Urinary bladder (tissue), 4 donors: Measurements from ENCODE around the gene ZBTB20. TPM values are rescaled to one million over a fixed set of nuclear protein-coding genes. Genes with fewer than 3 reads are reported as not detected.
A peak's percentile ranks its signal among the peaks of the same experiment; 100 is the strongest.
"Not testable (repeated sequence)": the region's sequence is repeated elsewhere in the genome, so short reads cannot be mapped to it uniquely, and the experiment has no call there.

Source experiments
- DNase-seq: peaks from one replicate; pipeline ENCODE4 v3.0.0-alpha.2; 2015; ENCODE audit errors: extremely low spot score
- H3K27ac ChIP-seq: one replicate; pipeline ENCODE4 v1.5.1; 2013; ENCODE audit warnings: low read depth, mild to moderate bottlenecking, moderate library complexity
- H3K36me3 ChIP-seq: one replicate; pipeline ENCODE4 v1.6.1; 2013; ENCODE audit warnings: mild to moderate bottlenecking, moderate library complexity; ENCODE audit not compliant: insufficient read depth
- H3K4me1 ChIP-seq: one replicate; pipeline ENCODE4 v1.6.1; 2013; ENCODE audit warnings: mild to moderate bottlenecking, moderate library complexity; ENCODE audit not compliant: insufficient read depth
- H3K4me3 ChIP-seq: one replicate; pipeline ENCODE4 v1.5.1; 2013; ENCODE audit warnings: low read depth, low read length
- WGBS: extraction: QIAGEN DNeasy Blood & Tissue Kit; methylation state at CpG from one replicate; pipeline ENCODE4 v1.1.7; 2013; 5-methylcytosine and 5-hydroxymethylcytosine counted together
- polyA plus RNA-seq: library from polyadenylated mRNA; stranded (reverse); fragments of 200-250 nt; gene quantifications from one replicate; pipeline ENCODE4 v1.2.3, GENCODE V29; 2013
- total RNA-seq: library from RNA; depleted of rRNA; stranded (reverse); fragments of >200 nt; gene quantifications from one replicate; pipeline ENCODE4 v1.2.3, GENCODE V29; 2014
- donor health status: healthy with polysubstance abuse.
- donor health status: healthy.

The ZBTB20 gene
- total and polyA plus RNA-seq, 2 donors = 1.5 to 99.9 TPM

DNA sequence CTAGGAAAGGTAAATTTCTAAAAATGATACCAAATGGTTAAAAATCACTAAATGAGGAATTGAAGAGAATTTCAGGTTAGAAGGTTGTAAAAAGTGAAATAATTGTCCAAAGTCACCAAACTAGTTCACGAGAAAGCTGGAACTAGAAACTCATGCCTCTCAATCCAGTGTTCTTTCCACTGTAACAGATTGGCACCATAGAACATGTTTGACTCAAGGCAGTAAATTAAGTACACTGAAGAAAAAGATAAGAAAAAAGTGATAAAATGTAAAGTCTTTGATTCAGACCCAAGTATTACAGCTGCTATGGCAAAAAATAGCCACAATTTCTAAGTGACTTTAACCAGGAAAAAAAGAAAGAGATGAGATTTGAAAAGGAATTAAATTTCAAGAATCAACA is 26.5 kb downstream of the ZBTB20 start:
- WGBS = 86% methylated on average over 1 of the region's 1 CpG
- H3K27ac ChIP-seq = no peak overlapping the region
- no peak for DNase-seq

DNA sequence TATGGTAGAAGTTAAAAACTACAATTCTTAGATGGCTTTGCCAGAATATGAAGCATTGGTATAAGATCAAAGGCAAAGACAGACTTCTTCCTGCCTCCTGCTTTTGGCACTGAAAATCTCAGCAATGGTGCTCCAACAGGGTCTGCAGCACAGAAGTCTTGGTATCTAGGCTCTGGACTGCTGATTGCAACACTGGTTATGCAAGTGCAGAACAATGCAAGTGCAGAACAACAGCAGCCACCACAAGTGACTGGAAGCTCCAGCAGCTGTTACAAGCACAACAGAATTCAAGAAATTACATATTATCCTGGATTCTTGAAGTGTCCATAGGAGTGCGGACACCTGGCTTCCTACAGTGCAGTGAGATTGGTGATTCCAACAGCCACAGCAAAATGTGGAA is 33.7 kb downstream of the ZBTB20 start:
- Histone ChIP-seq H3K36me3 (no peaks in the 10 kb centered on the region), H3K4me1 (no peaks in the 10 kb centered on the region), H3K27ac (no peak overlapping the region), H3K4me3 (no peak overlapping the region)
- DNase-seq = no peak
- WGBS = 98% methylated on average over 1 of the region's 1 CpG

More for the DNA sequence above, 26.5 kb downstream of the ZBTB20 start:
- Histone ChIP-seq H3K36me3 (peaks cover 2% of the 10 kb centered on the region), H3K4me1 (no peaks in the 10 kb centered on the region), H3K4me3 (no peak overlapping the region)

GRCh38 chr3:115111632-115112031 is 35.5 kb downstream of the ZBTB20 start:
- H3K4me1 ChIP-seq = no peaks in the 10 kb centered on the region
- no peak overlapping the region for H3K27ac ChIP-seq
- 100% methylated on average over 1 of the region's 1 CpG for WGBS
- peaks cover 2% of the 10 kb centered on the region for H3K36me3 ChIP-seq
- no peak overlapping the region for H3K4me3 ChIP-seq
- no peak for DNase-seq

GRCh38 chr3:115110830-115111229 is 36.3 kb downstream of the ZBTB20 start:
- DNase-seq = no peak
- Histone ChIP-seq H3K27ac (no peak overlapping the region), H3K36me3 (peaks cover 2% of the 10 kb centered on the region), H3K4me3 (no peak overlapping the region), H3K4me1 (no peaks in the 10 kb centered on the region)
- 98% methylated on average over 5 of the region's 5 CpGs for WGBS

GRCh38 chr3:115110066-115110465 is 37.0 kb downstream of the ZBTB20 start:
- DNase-seq, H3K4me1 ChIP-seq, H3K36me3 ChIP-seq, H3K27ac ChIP-seq, H3K4me3 ChIP-seq: not testable (repeated sequence)
- 95% methylated on average over 7 of the region's 7 CpGs for WGBS

GRCh38 chr3:115108614-115109013 is 38.5 kb downstream of the ZBTB20 start:
- no peak overlapping the region for H3K27ac ChIP-seq
- peaks cover 2% of the 10 kb centered on the region for H3K36me3 ChIP-seq
- no peak for DNase-seq
- no peak overlapping the region for H3K4me3 ChIP-seq
- H3K4me1 ChIP-seq = no peaks in the 10 kb centered on the region
- 89% methylated on average over 5 of the region's 5 CpGs for WGBS

DNA sequence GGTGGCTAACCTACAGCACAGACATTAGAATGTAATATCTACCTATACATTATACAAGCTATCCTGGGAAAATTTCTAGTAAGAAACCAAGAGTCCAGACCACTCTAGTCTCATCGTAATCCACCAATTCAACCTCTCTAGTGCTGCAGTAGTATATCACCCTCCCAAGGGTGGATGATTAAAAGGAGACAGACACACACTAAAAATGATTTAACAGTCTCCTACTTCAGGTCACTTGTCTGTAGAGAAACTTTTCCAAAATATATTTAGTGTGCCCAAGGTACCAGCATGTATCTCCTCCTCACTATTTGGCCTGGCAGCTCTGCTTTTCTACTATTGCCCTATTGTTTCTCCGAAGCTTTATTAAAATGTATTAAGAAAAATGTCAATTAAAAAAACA is 45.0 kb downstream of the ZBTB20 start:
- Histone ChIP-seq H3K36me3 (no peaks in the 10 kb centered on the region), H3K4me3 (no peak overlapping the region), H3K27ac (no peak overlapping the region), H3K4me1 (no peaks in the 10 kb centered on the region)
- DNase-seq = no peak
- 97% methylated on average over 2 of the region's 2 CpGs for WGBS

DNA sequence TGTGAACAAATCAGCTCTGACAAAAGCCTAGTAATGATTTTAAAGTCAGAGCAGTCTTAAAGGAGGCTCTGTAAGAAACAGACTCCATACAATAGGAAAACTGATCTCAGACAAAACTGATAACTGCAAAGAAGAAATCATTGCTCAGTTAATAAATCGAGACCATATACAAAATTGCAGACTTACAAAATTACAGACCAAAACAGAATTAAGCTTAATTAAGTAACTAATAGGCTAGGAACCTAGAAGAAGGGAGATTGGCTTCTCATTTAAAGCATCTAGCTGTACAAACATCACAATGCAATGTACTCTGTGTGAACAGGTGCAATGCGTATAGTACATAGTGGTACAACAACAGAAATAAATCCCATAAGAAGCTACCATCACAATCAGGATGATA is 46.3 kb downstream of the ZBTB20 start:
- WGBS = 69% methylated on average over 2 of the region's 2 CpGs
- Histone ChIP-seq H3K4me1 (no peaks in the 10 kb centered on the region), H3K4me3 (no peak overlapping the region), H3K27ac (no peak overlapping the region), H3K36me3 (no peaks in the 10 kb centered on the region)
- no peak for DNase-seq

- 4% methylated on average over 5 of the region's 5 CpGs for WGBS
- Histone ChIP-seq H3K36me3 (no peaks in the 10 kb centered on the region), H3K4me3 (peak overlapping the region; percentile 40), H3K4me1 (no peaks in the 10 kb centered on the region), H3K27ac (peak overlapping the region; percentile 60)
- peak; percentile 71 for DNase-seq
These were observed 47.0 kb downstream of the ZBTB20 start for GRCh38 chr3:115099986-115100571.

- no peaks in the 10 kb centered on the region for H3K36me3 ChIP-seq
- peak overlapping the region; percentile 40 for H3K4me3 ChIP-seq
- WGBS = 33% methylated on average over 3 of the region's 3 CpGs
- peak overlapping the region; percentile 38 for H3K27ac ChIP-seq
- DNase-seq = peak; percentile 8
- H3K4me1 ChIP-seq = no peaks in the 10 kb centered on the region
These were observed 47.7 kb downstream of the ZBTB20 start for GRCh38 chr3:115099134-115099985.

DNA sequence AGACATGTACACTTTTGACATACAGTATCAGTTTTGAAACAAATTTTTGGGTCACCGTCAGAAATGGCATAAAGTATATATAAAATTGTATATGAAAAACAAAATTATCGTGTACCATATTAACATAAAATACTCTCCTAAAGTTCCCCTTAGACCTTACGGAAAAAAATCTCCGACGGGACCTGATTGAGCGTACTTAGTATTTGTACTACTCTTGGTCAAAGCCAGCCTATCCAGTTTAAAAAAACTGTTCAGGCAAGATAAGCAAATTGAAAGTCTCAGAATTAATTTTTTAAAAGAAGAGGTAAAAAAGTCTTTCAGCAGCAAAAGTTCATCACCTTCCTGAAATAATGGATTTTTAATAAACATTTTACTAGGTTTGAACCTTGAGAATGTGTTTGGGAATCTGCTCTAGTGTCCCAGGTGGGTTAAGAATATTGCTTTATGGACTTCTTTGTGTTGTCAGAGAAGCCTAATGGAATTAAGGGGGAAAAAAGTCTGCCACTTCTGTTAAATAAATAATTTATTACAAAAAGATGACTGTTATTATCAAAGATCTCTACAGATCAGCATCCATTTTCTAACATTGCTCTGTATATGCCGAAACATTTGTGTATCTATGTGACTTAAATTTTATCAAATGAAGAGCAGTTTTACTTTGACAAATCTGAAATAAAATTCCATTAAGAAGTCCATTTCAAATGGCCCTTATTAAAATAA is 48.6 kb downstream of the ZBTB20 start:
- Histone ChIP-seq H3K36me3 (no peaks in the 10 kb centered on the region), H3K27ac (no peak overlapping the region), H3K4me3 (no peak overlapping the region), H3K4me1 (no peaks in the 10 kb centered on the region)
- DNase-seq = no peak
- WGBS = 93% methylated on average over 7 of the region's 7 CpGs

DNA sequence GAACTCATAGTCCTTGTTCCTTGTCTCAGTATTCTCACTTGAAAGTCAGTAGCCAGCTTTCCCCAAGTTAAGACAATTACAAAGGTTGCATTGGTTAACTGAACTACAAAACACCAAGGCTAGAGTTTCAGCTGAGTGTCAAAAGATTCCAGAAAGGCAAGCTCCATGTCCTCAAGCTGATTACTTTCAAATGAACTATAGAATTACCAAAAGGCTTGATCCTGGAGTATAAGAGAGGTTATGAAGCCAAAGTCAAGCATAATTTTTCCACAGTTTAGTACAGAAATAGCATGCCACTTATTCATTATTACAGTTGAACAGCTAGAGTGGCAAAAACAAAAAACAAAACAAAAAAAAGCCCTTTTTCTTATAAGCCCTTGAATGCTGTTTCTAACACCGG is 51.9 kb downstream of the ZBTB20 start:
- no peak overlapping the region for H3K4me3 ChIP-seq
- WGBS = 78% methylated on average over 1 of the region's 1 CpG
- H3K36me3 ChIP-seq = no peaks in the 10 kb centered on the region
- no peak overlapping the region for H3K27ac ChIP-seq
- no peaks in the 10 kb centered on the region for H3K4me1 ChIP-seq
- no peak for DNase-seq

- Histone ChIP-seq H3K4me1 (no peaks in the 10 kb centered on the region), H3K27ac (no peak overlapping the region), H3K36me3 (no peaks in the 10 kb centered on the region), H3K4me3 (no peak overlapping the region)
- WGBS = 21% methylated on average over 4 of the region's 4 CpGs
- DNase-seq = no peak
These were observed 54.8 kb downstream of the ZBTB20 start for GRCh38 chr3:115092220-115092791.
